ENCODE measurements around the gene FXYD6.

The FXYD6 gene

DNA sequence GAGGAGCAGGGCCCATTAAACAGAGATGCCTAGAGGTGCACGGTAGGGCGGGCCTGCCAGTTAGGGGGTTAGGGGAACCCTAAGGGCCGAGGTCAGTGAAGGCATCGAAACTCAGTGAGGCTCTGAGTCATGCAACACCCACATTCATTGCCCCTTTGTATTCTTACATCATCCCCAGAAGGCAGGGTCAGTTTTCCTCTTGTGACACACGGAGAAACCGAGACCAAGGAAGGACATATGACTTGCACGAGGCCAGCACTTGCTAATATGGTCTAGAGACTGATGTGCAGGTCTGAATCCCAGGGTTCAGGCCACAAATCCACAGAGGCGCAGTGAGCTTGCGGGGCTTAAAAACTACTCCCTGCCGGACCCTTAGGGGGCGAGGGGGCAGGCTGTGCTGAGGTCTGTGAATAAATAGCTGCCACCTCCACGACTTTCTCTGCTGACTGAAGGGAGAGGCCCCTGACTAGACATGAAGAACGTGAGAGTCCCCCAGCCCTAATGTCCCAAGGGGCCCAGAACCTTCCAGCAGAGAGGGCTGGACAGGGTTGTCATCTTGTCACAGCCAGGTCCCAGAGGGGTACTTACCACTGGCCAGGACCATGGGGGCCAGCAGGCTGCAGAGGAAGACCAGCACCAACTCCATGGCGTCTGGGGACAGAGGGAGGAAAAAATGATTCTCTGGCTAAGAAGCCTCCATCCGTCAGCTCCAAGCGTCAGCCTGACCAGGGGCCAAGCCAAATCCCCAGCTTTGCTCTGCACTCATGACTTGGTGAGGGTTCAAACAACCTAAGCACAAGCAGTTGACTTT lies 34.1 kb downstream of the FXYD6 start:
- DNase-seq (ENCODE audit: low read depth): no peak

DNA sequence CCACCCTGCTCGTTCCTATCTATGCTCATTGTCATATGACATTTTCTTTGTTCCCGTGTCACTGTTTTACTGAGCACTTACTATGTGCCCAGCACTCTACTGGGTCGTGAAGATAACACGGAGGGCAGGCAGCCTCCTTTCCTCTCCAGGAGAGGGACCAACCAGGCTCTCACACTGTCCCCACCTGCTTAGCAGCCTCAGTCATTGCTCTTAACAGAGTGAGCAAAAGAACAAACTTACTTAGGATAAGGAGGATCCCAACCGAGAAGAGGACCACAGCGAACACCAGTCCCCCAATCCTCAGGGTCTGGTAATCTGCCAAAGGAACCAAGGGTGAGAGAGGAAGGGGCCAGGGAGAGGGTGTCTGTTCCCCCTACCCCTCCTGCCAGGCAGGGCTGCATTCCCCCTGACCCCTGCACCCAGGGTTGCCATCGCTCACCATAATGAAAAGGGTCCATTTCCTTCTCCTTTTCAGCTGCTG lies 34.9 kb downstream of the FXYD6 start:
- DNase-seq (ENCODE audit: low read depth): no peak

DNA sequence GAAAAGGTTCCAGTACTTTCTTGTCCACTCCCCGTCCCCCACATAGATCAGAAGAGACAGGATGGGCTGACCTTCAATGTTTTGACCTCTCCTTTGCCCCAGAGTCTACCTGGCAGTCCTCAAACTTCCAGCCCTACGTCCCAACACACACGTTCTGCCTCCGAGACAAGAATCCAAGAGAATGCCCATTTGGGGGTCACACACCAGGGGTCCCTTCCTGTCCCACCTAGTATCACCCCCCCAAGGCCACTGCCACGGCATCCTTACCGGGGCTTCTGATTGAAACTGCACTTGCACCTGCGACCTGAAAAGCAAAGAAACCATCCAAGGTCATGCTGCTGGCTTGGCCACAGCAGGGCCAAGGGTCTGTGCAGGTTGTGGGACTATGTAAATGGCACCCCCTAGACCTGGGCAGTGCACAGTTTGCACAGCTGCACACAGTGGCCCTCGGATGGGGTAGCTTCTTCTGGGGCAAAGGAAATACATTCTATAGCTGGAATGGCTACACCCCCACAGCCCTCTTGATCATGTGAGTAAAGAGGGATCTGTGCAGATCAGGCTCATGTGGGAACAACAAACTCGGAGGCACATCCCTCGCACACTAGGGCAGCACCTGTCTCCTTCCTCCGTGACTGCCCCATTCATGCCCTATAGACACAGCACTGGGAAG lies 35.4 kb downstream of the FXYD6 start:
- DNase-seq (ENCODE audit: low read depth): no peak

DNA sequence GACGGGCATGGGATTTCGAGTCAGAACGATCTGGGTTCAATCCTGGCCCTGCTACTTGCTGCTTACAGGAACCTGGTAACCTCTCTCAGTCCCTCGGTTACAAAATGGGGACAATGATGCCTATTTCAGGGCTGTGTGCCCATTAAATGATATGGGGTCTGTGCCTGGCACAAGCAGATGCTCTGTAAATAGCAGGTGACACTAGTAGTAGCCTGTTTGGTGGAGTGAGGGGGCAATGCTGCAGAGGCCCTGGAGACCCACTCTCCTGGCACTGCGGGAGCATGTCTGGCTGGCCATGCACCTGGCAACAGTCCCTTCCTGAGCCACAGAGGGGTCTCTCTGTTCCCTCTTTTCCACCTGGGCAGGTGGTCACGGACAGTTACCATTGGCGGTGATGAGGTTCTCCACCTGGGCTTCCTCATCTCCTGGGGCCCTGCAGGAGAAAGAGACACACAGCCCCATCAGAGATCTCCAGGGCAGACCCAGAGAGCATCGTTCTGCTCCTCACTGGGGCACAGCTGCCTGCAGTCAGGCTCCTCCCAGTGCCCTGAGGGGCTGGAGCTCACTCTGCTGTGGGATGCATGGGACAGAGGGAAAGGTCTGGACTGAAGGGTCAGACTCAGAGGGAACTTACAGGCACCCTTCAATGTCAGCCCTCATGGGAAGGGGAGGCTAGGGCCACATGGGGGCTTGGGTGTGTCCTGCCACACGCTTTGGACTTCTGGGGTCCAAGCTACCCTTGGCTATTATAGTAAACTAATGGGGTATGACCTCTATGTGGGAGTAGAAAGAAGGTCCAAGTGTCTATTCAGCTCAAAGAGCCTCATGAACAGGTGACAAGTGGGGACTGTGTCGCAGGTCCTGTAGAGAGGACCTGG lies 36.3 kb downstream of the FXYD6 start:
- DNase-seq (ENCODE audit: low read depth): no peak

DNA sequence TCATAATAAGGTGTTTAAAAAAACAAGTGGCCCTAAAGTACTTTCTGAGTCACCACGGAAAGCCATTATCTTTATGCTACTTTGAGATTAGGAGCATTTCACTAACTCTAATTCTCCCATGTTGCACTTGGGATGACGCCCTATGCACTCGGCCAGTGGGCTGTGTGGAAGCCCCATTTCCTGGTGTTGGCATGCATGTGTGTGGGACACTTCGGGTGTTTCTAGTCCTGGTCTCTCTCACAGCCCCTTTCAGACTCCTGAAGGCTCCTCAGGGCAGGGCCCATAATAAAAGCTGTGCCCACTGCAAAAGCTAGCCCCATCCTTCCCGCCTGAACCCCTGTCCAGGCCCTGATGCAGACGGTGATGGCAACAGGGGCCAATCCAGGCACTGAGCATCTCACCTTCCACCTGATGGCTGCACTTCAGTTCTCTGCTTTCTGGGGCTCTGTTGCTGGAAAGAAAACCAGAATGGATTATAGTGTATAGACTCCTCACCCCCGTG lies 37.0 kb downstream of the FXYD6 start:
- no peak for DNase-seq (ENCODE audit: low read depth)

DNA sequence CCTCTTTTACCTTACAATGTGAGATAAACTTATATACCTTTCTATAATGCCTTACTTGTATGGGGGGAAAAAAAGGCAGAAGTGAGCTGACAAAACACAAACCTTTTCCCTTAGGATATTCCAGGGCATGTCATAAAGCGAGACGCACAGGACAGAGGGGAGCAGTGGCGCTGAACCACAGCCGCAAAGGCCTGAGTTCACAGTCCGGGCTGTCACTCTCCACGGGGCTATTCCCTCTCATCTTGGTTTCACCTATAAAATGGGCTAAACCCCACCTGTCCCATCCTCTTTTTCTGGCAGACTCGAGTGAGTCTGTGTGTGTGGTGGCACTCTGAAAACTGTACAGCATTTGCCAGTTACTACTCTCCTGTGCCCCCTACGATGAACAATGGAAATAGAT lies 37.6 kb downstream of the FXYD6 start:
- DNase-seq (ENCODE audit: low read depth): no peak

DNA sequence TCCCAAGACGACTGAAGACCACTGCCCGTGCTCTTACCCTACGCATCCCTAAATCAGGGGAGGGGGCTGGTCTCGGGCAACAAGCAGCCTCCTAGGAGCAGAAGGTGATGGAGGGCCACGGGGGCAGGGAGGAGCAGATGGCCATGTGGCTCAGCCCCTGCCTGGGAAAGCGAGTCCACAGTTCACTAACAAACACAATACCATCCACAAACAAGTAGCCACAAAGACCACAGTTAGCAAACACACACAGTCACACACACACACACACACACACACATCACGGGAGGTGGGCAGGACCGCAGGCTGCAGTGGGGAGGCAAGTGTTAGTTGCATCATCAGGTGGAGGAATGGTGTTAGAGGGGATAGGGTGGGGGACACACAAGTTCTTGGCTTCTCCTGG lies 38.7 kb downstream of the FXYD6 start:
- no peak for DNase-seq (ENCODE audit: low read depth)

DNA sequence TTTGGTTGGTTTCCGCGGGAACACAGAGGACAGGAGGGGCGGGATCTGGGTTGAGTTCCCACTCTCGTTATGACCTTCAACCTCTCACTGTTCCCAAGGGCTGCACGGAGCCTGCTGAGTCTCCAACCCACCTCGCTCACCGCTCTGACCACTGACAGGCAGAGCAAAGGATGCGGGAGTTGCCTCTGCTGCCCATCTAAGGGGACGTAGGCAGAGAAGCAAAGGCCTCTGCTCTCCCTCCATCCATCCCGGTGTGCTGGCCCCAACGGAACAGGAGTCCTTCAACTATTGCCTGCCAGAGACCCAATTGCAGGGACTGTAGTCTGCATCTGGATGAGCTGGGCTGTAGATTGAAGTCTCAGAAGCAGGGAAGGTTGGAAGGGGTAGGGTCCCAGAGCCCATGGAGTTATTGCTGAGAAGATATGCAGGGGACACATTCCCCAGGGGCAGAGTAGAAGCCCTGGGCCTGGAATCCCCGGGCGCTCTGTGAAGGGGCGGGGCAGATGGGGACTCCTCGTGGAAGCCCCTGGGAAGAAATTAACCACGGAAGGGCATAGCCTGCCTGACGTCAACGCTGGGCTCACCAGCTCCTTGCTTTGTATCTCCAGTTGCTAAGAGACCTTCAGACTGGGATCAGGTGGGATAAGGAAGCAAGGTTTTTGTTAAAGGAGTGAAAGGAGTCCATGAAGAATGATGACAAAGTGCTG lies 39.2 kb downstream of the FXYD6 start:
- DNase-seq (ENCODE audit: low read depth): no peak

DNA sequence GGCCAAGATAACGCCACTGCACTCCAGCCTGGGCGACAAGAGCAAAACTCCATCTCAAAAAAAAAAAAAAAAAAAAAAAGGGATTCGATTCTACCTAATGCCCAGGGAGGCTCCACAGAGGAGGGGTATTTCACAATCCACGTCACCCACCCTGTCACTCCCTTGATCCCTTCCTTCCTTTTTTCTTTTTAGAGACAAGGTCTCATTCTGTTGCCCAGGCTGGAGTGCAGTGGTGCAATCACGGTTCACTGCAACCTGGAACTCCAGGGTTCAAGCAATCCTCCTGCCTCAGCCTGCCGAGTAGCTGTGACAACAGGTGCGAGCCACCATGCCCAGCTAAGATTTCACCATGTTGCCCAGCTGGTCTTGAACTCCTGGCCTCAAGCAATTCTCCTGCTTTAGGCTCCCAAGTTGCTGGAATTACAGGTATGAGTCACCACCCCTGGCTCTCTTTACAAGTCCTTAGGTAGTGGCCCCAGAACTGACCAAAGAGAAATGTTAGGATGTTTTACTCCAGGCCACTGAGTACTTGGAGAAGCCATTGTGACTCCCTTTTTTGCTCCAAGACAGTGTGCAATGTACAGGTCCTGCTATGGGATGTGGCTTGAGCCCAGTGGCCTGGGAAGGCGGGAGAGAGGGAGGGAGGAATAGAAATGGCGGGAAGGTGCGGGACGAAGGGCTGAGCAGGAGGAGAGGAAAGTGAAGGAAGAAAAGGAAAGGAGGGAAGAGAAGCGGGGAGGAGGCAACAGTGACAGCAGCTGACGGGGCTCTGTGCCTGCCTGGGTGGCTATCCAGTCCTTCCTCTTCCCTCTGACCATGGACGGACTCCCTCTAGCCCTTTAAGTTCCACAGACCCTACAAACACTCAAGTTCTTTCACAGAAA lies 40.1 kb downstream of the FXYD6 start:
- DNase-seq (ENCODE audit: low read depth): no peak

DNA sequence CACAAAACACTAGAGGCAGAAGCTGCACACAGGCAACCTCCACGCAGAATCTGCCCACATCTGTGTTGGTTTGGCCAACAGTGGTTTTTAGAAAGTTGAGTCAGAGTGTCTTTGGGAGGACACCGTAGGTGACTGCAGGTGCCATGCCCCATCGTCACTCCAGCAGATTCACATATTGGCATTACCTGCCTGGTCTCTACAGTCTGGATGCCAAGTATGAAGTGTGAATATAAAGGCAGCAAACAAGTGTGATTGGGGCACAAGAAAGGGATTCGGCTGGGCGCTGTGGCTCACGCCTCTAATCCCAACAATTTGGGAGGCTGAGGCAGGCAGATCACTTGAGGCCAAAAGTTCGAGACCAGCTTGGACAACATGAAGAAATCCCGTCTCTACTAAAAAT lies 40.9 kb downstream of the FXYD6 start:
- no peak for DNase-seq (ENCODE audit: low read depth)

DNA sequence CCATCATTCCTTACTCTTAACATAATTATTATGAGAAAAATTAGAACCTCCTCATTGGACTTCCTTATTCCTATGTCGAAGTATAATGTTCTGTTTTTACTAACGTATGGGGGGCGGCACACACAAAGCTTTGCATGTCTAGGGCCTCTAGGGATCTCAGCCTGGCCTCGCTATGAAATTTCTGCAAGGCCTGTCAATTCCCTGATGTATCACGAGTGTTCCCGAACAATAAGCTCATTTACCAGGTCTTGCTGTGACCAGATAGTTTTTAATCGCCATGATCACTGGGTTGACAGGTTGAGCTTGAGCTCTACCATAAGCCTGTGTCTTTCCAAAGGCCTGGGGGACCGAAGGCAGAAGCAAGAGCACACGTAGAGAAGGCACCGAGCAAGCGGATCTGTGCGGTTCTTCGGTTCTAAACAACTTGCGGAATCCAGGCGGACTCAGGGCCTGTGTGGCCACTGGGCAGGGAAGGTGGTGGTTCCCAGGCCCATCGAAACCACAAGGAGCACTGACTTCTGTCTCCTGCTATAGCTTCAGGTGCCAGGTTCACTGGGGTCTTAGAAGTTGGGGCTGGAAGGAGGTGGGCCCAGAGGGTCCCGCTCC lies 41.5 kb downstream of the FXYD6 start:
- DNase-seq (ENCODE audit: low read depth): no peak

DNA sequence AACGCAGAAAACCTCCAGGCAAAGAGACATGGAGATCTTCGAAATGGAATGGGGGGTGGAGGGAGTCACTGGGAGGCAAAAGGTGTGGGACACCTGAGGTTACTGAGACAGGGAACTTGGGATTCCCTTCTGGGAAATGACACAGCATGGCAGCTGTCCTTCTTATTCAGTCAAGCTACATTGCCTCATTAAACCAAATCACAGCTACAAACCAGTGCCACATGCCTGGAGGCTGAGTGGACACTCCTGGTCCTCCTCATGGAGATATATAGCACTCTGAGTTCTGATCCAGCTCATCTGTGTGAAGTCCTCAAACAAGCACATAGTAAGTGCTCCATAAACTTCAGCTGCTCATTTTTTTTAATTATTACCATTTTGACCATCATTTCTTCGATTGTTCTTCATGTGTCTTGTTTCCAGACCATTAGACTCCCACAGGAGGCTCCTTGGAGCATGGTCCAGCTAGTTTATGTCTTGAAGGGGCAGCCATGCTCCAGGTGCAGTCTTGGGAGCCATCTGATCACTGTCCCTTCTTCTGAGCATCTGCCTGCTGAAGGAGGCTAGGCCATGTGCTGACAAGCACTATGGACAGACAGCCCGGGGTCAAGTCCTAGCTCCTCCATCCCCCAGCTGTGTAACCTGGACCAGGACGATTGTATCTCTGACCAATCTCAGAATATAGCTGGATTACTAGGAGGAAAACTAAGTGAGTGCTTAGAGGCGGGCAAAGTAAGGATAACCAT lies 42.2 kb downstream of the FXYD6 start:
- DNase-seq (ENCODE audit: low read depth): no peak

DNA sequence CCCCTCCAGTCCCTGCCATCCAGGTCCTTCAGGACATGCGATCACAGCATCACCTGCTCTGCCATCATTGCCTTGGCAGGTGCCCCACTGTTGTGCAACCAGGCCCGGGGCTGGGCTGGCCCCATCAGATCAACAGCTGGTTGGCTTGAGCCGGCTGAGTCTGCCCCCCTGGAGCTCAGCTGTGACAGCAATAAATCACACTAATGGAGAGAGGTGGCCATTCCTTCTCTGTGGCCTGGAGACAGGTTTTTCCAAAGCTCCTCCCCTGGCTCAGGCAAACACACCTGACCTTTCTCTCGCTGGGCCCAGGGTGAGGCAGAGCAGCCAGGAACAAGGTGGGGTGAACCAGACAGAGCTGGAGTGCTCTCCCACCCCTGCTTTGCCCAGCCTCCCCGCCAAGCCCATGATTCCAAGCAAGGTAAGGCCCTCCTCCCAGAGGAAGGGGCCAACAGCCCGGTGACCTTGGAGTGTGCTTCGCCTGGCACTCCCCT lies 43.0 kb downstream of the FXYD6 start:
- no peak for DNase-seq (ENCODE audit: low read depth)

DNA sequence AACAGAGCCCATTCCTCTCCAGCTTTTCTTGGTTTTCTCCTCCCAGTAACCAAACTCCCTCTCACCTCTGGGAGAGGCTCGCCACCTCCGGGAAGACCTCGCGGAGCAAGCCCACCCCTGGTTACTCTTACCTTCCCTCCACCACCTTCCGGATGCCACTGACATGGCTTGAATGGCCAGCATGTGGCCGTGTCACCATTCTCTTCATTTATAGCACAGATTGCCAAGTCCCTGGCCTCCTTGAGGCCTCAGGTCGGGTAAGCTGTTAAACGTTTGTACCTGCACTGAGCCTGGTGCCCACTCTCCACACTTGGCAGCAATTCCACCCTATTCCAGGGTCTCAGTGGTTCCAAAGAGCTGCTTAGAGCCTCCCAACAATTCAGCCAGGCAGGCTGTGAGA lies 43.9 kb downstream of the FXYD6 start:
- no peak for DNase-seq (ENCODE audit: low read depth)

DNA sequence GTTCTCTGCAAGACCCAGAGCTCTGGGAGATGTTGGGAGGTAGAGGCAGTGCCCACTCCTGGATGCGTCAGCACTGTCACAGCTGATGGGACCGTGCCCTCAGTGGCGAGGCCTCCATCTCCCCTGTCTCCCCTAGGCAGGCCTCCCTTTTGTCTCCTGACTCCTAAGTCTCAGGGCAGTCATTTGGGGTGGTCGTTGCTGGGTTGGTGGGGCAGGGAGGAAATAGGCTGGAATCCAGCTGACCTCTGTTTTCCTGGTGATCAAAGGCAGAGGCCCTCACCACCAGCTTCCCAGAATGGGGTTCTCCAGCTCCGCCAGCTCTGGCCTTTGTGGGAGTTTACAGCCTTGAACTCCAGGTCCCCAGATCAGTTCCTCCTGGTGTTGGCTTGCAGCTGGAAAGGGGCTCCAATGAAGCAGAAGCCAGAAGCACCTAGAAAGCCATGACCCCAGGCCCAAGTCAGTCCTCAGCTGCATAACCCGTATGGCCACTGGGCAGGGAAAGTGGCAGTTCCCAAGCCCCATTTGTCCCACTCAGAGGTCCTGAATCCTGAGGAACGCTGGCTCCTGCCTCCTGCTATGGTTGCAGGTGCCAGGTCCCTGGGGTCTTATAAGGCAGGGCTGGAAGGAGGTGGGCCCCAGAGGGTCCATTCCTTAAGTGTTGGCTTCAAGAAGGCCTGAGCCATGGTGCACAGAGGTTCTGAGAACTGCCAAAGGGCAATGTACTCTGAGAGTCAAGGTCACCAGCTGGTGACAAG lies 44.6 kb downstream of the FXYD6 start:
- no peak for DNase-seq (ENCODE audit: low read depth)

DNA sequence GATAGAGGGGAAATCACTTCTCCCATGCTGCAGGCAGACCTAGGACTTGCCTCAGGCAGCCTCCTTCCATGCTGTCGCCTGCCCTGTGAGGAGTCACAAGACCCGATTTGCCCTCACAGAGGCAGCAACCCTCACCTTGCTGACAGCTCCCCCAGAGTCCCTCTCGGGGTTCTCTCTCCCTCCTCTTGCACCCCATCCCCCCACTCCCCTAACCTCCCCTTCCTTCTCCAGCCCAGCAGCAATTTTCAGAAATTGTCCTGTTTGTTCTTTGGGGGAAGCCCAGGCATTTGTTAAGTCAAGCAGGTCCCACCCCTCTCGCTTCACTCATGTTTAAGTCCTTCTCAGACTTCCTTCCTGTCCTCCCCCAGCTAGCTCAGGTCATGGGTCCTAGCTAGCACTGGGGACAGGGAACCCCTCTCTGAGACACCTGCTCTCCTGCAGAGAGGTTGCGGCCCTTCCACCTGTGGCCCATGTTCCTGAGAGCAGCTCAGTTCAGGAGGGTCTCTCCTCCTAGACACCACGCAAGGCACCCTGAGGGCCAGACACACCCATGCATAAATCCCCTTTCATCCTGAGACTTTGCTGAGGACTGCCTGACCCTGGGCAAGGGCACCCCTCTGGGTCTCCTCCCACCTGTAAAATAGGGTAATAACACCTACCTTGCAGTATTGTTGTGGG lies 45.6 kb downstream of the FXYD6 start:
- no peak for DNase-seq (ENCODE audit: low read depth)

DNA sequence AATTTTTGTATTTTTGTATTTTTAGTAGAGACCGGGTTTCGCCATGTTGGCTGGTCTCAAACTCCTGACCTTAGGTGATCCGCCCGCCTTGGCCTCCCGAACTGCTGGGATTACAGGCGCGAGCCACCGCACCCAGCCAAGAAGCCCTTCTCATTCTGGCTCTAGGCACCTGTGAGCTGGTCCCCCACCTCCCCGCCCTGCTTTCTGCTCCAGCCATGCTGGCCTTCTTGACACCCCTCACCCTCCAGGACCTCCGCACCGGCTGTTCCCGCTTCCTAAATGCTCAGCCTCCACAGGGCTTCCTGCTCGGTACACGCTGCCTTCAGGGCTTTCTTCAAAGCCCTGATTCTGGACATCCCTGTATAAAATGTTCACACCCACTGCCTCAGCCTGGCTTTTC lies 46.4 kb downstream of the FXYD6 start:
- no peak for DNase-seq (ENCODE audit: low read depth)

DNA sequence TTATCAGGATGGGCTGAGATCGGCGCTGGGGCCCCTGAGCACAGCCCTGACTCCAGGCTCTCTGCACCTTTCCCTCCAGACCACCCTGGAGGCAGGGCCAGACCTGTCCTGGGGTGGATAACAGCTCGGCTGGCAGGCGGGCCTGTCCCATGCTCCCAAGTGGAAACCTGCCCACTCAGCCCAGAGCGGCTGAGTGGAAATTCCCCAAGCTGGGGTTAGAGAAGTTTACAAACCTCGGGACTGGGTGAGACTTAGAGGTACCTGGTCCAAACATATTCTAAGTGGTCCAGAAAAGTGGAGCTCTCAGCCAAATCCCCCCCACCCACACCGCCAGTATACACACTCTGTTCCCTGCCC lies 47.1 kb downstream of the FXYD6 start:
- no peak for DNase-seq (ENCODE audit: low read depth)

Measured in activated T-helper 1 cell treated with Interleukin-2 at 50 U/mL for 16 hours (primary cell).